Lower leg skin (tissue), 4 donors: ENCODE results near the gene FBXL14. TPM values are rescaled to one million over a fixed set of nuclear protein-coding genes. Genes with fewer than 3 reads are reported as not detected.

Source experiments
- DNase-seq, 2 donors: peaks; one replicate each; pipeline ENCODE4 v3.0.0-alpha.2; 2019; ENCODE audit warnings: low spot score in 2 of 2
- H3K4me3 ChIP-seq: fragments of 200-600 bp; sonication (generic); 2 replicates; pipeline ENCODE4 v1.5.1; 2017; ENCODE audit warnings: mild to moderate bottlenecking, low read depth; ENCODE audit not compliant: poor library complexity, severe bottlenecking
- POLR2A ChIP-seq, 2 donors: fragments of 450-650 bp; IDR thresholded peaks; one replicate each; pipeline ENCODE4 v1.6.1; 2016 to 2017; ENCODE audit warnings: antibody characterized with exemption in 2 of 2, mild to moderate bottlenecking in 1 of 2, moderate library complexity in 1 of 2
- WGBS, 2 donors: methylation state at CpG; one replicate each; pipeline ENCODE4 v1.1.5; 2018; 5-methylcytosine and 5-hydroxymethylcytosine counted together
- intact Hi-C: fragments of 100-400 bp; cut with DNase I; formaldehyde crosslinking; loops from one replicate; pipeline ENCODE4 v1.15.0; 2023; ENCODE audit warnings: low total_unique reads
- total RNA-seq, 4 donors: library from RNA; depleted of rRNA; stranded (reverse); fragments of >200 nt; gene quantifications; one replicate each; pipeline ENCODE4 v1.1.0, GENCODE V29; 2016
- TF ChIP-seq, protein P1 (sequence below), 3 donors: fragments of 450-650 bp; IDR thresholded peaks; one replicate each; pipeline ENCODE4 v1.5.1; 2016; ENCODE audit warnings: antibody characterized with exemption in 3 of 3, mild to moderate bottlenecking in 3 of 3, moderate library complexity in 2 of 3

The FBXL14 gene
- total RNA-seq, 4 donors from 2014 or later, result 9.3 to 12.8 (median 10.9) TPM

DNA sequence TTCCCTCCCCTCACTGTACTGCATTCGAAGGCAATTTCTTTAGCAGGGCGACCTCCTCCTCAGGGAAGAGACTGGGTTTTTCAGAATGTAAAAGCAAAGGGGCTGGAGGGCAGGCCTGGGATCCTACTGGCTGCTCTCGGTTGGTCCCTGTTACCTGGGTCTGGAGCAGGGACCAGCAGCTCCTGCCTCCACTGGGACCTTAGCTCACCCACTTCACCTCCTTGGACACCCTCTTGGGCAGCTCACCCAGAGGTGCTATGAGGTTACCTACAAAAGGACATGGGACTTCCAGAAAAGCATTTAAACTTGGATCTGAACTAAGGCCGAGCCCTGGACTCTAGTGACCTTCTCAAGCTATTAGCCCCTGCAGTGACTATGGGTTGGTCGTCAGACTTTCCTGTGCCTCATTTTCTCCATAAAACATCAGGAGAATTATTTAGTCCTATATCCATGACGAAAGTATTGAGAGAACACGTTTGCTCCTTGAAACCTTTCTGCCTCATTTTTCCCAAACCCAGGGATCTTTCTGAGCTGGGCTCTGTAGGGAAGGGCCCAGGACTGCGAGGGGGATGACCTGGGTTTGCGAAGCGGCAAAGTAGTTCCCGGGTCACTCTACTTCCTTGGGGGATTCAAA lies 65.0 kb downstream of the FBXL14 start:
- intact Hi-C loops, result no loop called here
- TF ChIP-seq, protein P1, sequence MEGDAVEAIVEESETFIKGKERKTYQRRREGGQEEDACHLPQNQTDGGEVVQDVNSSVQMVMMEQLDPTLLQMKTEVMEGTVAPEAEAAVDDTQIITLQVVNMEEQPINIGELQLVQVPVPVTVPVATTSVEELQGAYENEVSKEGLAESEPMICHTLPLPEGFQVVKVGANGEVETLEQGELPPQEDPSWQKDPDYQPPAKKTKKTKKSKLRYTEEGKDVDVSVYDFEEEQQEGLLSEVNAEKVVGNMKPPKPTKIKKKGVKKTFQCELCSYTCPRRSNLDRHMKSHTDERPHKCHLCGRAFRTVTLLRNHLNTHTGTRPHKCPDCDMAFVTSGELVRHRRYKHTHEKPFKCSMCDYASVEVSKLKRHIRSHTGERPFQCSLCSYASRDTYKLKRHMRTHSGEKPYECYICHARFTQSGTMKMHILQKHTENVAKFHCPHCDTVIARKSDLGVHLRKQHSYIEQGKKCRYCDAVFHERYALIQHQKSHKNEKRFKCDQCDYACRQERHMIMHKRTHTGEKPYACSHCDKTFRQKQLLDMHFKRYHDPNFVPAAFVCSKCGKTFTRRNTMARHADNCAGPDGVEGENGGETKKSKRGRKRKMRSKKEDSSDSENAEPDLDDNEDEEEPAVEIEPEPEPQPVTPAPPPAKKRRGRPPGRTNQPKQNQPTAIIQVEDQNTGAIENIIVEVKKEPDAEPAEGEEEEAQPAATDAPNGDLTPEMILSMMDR (IDR thresholded peaks at IDR 0.05), result no peak
- TF ChIP-seq POLR2A (IDR thresholded peaks at IDR 0.05), result no peak
- 73 to 78% methylated on average over 11 of the region's 11 CpGs for WGBS, 2 donors

DNA sequence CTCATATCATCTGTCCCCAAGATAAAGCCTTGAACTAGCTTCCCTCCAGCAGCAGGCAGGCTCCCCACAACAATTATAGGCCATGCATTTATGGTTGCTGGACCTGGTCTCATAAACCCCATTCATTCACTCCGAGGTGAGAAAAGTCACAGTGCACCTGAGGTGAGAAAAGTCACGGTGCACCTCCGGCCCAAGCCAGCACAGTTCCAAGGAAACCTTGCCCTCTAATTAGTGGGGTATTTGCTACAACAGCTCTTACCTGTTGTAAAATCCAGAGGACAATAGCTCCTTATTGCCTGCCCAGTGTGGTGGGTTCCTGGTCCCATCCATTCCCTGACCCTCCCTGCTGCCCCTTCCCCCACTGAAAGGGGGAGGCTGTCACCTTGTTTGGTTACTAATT lies 65.6 kb downstream of the FBXL14 start:
- TF ChIP-seq, protein P1 (IDR thresholded peaks at IDR 0.05), result no peak
- no peak for TF ChIP-seq POLR2A (IDR thresholded peaks at IDR 0.05)
- no peak overlapping the region for H3K4me3 ChIP-seq
- DNase-seq, result peak in 1 of 2 donors; percentile 53
- intact Hi-C loops, result no loop called here
- 78 to 91% methylated on average over 3 of the region's 3 CpGs for WGBS, 2 donors

More for the DNA sequence above, 65.0 kb downstream of the FBXL14 start:
- no peak overlapping the region for H3K4me3 ChIP-seq
- DNase-seq, result peak in 1 of 2 donors; percentile 58

- 22 to 37% methylated on average over 4 of the region's 4 CpGs for WGBS, 2 donors
Observed at GRCh38 chr12:1527789-1528188, 66.6 kb downstream of the FBXL14 start.

DNA sequence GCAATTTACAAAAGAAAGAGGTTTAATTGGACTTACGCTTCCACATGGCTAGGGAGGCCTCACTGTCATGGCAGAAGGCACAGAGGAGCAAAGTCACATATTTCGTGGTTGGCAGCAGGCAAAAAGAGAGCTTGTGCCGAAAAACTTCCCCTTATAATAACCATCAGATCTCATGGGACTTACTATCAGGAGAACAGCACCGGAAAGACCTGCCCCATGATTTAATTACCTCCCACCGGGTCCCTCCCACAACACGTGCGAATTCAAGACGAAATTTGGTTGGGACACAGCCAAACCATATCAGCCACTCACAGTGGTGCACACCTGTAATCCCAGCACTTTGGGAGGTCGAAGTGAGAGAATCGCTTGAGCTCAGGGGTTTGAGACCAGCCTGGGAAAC lies 68.5 kb downstream of the FBXL14 start:
- H3K4me3 ChIP-seq, result no peak overlapping the region
- TF ChIP-seq POLR2A (IDR thresholded peaks at IDR 0.05), result no peak
- TF ChIP-seq, protein P1 (IDR thresholded peaks at IDR 0.05), result no peak
- intact Hi-C loops, result no loop called here
- peak in 1 of 2 donors; percentile 28 for DNase-seq
- WGBS, 2 donors, result 74 to 79% methylated on average over 10 of the region's 10 CpGs

More at GRCh38 chr12:1527789-1528188, 66.6 kb downstream of the FBXL14 start:
- peak in 1 of 2 donors; percentile 52 for DNase-seq
- intact Hi-C loops, result no loop called here
- TF ChIP-seq, protein P1 (IDR thresholded peaks at IDR 0.05), result no peak
- TF ChIP-seq POLR2A (IDR thresholded peaks at IDR 0.05), result no peak
- H3K4me3 ChIP-seq, result no peak overlapping the region

- intact Hi-C loops, result no loop called here
- 65 to 67% methylated on average over 13 of the region's 13 CpGs for WGBS, 2 donors
- TF ChIP-seq POLR2A (IDR thresholded peaks at IDR 0.05), result no peak
- TF ChIP-seq, protein P1 (IDR thresholded peaks at IDR 0.05), result no peak
- DNase-seq, result peak in 1 of 2 donors; percentile 54
- H3K4me3 ChIP-seq, result no peak overlapping the region
Observed at GRCh38 chr12:1523558-1524050, 70.8 kb downstream of the FBXL14 start.
